A673 (cell line): ENCODE results near the gene FGF11.

Experiments used
- CTCF ChIP-seq: fragments of 300-800, 200-600 bp; sonication (generic); conservative IDR thresholded peaks from 2 replicates; pipeline ENCODE4 v1.5.1; 2017; ENCODE audit warnings: low read depth, mild to moderate bottlenecking, antibody characterized with exemption, low read length, moderate library complexity, mixed read lengths
- EZH2 ChIP-seq: fragments of 200-600 bp; sonication (generic); IDR thresholded peaks from 2 replicates; pipeline ENCODE4 v1.6.1; 2017; ENCODE audit warnings: borderline replicate concordance, low read depth, mild to moderate bottlenecking, mixed read lengths, antibody characterized with exemption, low read length; ENCODE audit not compliant: poor library complexity, severe bottlenecking

- TF ChIP-seq CTCF (no peak), EZH2 (no peak)
These were observed 46.4 kb upstream of the FGF11 start for GRCh38 chr17:7392696-7393612.
